Measurements from ENCODE around the gene PUM2.

PUM2 gene

GRCh38 chr2:20215183-20216040, 135.2 kb downstream of the PUM2 start:
- DNase-seq = no peak

- DNase-seq = no peak
These were observed 136.0 kb downstream of the PUM2 start for GRCh38 chr2:20214566-20215182.

- DNase-seq = peak; percentile 29
These were observed 136.7 kb downstream of the PUM2 start for GRCh38 chr2:20213651-20214565.

GRCh38 chr2:20212871-20213503, 137.7 kb downstream of the PUM2 start:
- DNase-seq = no peak

- DNase-seq = peak; percentile 95
These were observed 138.2 kb downstream of the PUM2 start for GRCh38 chr2:20212459-20212870.

- DNase-seq = no peak
These were observed 138.7 kb downstream of the PUM2 start for GRCh38 chr2:20211860-20212458.

- no peak for DNase-seq
These were observed 139.2 kb downstream of the PUM2 start for GRCh38 chr2:20211420-20211819.

GRCh38 chr2:20210462-20210861, 140.2 kb downstream of the PUM2 start:
- DNase-seq = no peak

GRCh38 chr2:20209373-20210109, 141.1 kb downstream of the PUM2 start:
- no peak for DNase-seq

- no peak for DNase-seq
These were observed 142.2 kb downstream of the PUM2 start for GRCh38 chr2:20208476-20208859.

GRCh38 chr2:20207051-20207450, 143.6 kb downstream of the PUM2 start:
- no peak for DNase-seq

GRCh38 chr2:20205915-20206524, 144.6 kb downstream of the PUM2 start:
- DNase-seq = no peak

- DNase-seq = no peak
These were observed 145.6 kb downstream of the PUM2 start for GRCh38 chr2:20205069-20205468.

GRCh38 chr2:20203521-20204225, 147.0 kb downstream of the PUM2 start:
- no peak for DNase-seq

GRCh38 chr2:20203072-20203471, 147.6 kb downstream of the PUM2 start:
- DNase-seq = no peak

GRCh38 chr2:20201671-20202070, 149.0 kb downstream of the PUM2 start:
- no peak for DNase-seq

GRCh38 chr2:20200697-20201555, 149.7 kb downstream of the PUM2 start:
- DNase-seq = no peak

- no peak for DNase-seq
These were observed 150.9 kb downstream of the PUM2 start for GRCh38 chr2:20199633-20200270.
